A549 (cell line): ENCODE data around the gene U2SURP.

Experiments
- CBX2 ChIP-seq: fragments of 200-600 bp; sonication (generic); IDR thresholded peaks from 2 replicates; pipeline ENCODE4 v1.6.1; 2016; ENCODE audit warnings: low read depth, mild to moderate bottlenecking, borderline replicate concordance
- CTCF ChIP-seq: fragments of >200 bp; sonication (Bioruptor Twin); formaldehyde crosslinking; IDR thresholded peaks from 3 replicates; pipeline ENCODE4 v1.5.1; 2016
- EP300 ChIP-seq, 2 experiments: fragments of >200 bp; sonication (Bioruptor Twin); formaldehyde crosslinking; IDR thresholded peaks; 2 replicates in 1 of 2; 3 replicates in 1 of 2; pipeline ENCODE4 v1.6.1; 2016 to 2017
- HMGXB4 ChIP-seq: fragments of 250-450 bp; sonication (Bioruptor Pico); IDR thresholded peaks from 2 replicates; pipeline ENCODE4 v1.5.0; 2021; ENCODE audit warnings: mild to moderate bottlenecking, moderate library complexity, borderline replicate concordance
- KDM1A ChIP-seq: fragments of 200-600 bp; sonication (generic); IDR thresholded peaks from 2 replicates; pipeline ENCODE4 v1.6.1; 2016; ENCODE audit warnings: low read depth, mild to moderate bottlenecking
- PHF8 ChIP-seq: fragments of 200-600 bp; sonication (generic); IDR thresholded peaks from 2 replicates; pipeline ENCODE4 v1.6.1; 2016; ENCODE audit warnings: low read depth, mild to moderate bottlenecking, antibody characterized with exemption, moderate library complexity, borderline replicate concordance
- POLR2A ChIP-seq: IDR thresholded peaks from 2 replicates; pipeline ENCODE4 v1.6.1; 2012; ENCODE audit warnings: mild to moderate bottlenecking, low read length
- POLR2AphosphoS2 ChIP-seq: conservative IDR thresholded peaks from 2 replicates; pipeline ENCODE4 v1.6.1; 2012; ENCODE audit warnings: low read length, improper control_type of control experiment, inconsistent platforms
- REST ChIP-seq: fragments of 200-600 bp; sonication (generic); IDR thresholded peaks from 2 replicates; pipeline ENCODE4 v1.6.1; 2016; ENCODE audit warnings: antibody characterized with exemption, mild to moderate bottlenecking, moderate library complexity
- USF2 ChIP-seq: fragments of 450-650 bp; IDR thresholded peaks from 2 replicates; pipeline ENCODE4 v1.6.1; 2014; ENCODE audit warnings: antibody characterized with exemption

- TF ChIP-seq POLR2AphosphoS2 (no peak), CBX2 (no peak), KDM1A (no peak), HMGXB4 (no peak), EP300 (IDR thresholded peaks at IDR 0.05) (no peak), CTCF (no peak), POLR2A (no peak), REST (no peak), PHF8 (no peak), USF2 (no peak)
Measured at GRCh38 chr3:143031327-143031726, 30.0 kb downstream of the U2SURP start.
